SK-N-SH treated with all-trans-retinoic acid at 6 μM for 48 hours (cell line): ENCODE data around the gene ABCC1.

ENCODE experiments used
- BACH2 ChIP-seq: fragments of 250-450 bp; sonication (Bioruptor Pico); IDR thresholded peaks from 2 replicates; pipeline ENCODE4 v1.9.0; 2021; ENCODE audit warnings: mild to moderate bottlenecking, borderline replicate concordance
- CREB5 ChIP-seq: fragments of 250-450 bp; sonication (Bioruptor Pico); IDR thresholded peaks from 2 replicates; pipeline ENCODE4 v1.5.1; 2020; ENCODE audit warnings: low read depth, mild to moderate bottlenecking, moderate library complexity
- GLIS3 ChIP-seq: fragments of 250-450 bp; sonication (Bioruptor Pico); IDR thresholded peaks from 2 replicates; pipeline ENCODE4 v1.5.0; 2020; ENCODE audit warnings: mild to moderate bottlenecking, moderate library complexity
- ISL1 ChIP-seq: fragments of 250-450 bp; sonication (Bioruptor Pico); IDR thresholded peaks from 2 replicates; pipeline ENCODE4 v2.1.2; 2022; ENCODE audit warnings: mild to moderate bottlenecking, moderate library complexity
- PATZ1 ChIP-seq: fragments of 250-450 bp; sonication (Bioruptor Pico); IDR thresholded peaks from 2 replicates; pipeline ENCODE4 v1.8.0; 2020; ENCODE audit warnings: mild to moderate bottlenecking, moderate library complexity, borderline replicate concordance
- PPARA ChIP-seq: fragments of 250-450 bp; sonication (Bioruptor Pico); IDR thresholded peaks from 2 replicates; pipeline ENCODE4 v1.5.0; 2020; ENCODE audit warnings: mild to moderate bottlenecking, borderline replicate concordance
- RARB ChIP-seq: fragments of 250-450 bp; sonication (Bioruptor Pico); IDR thresholded peaks from 2 replicates; pipeline ENCODE4 v1.8.0; 2021; ENCODE audit warnings: mild to moderate bottlenecking, moderate library complexity
- TCF4 ChIP-seq: fragments of 250-450 bp; sonication (Bioruptor Pico); IDR thresholded peaks from 2 replicates; pipeline ENCODE4 v1.8.0; 2021; ENCODE audit warnings: mild to moderate bottlenecking, moderate library complexity, borderline replicate concordance
- TOX ChIP-seq: fragments of 250-450 bp; sonication (Bioruptor Pico); IDR thresholded peaks from 2 replicates; pipeline ENCODE4 v1.8.0; 2021; ENCODE audit warnings: mild to moderate bottlenecking, moderate library complexity, borderline replicate concordance
- ZFP3 ChIP-seq: fragments of 250-450 bp; sonication (Bioruptor Pico); IDR thresholded peaks from 2 replicates; pipeline ENCODE4 v1.5.0; 2020; ENCODE audit warnings: mild to moderate bottlenecking, moderate library complexity
- ZFP30 ChIP-seq: fragments of 450-650 bp; formaldehyde crosslinking; IDR thresholded peaks from 2 replicates; pipeline ENCODE4 v1.5.0; 2022; ENCODE audit warnings: mild to moderate bottlenecking, moderate library complexity
- ZNF565 ChIP-seq: fragments of 450-650 bp; formaldehyde crosslinking; conservative IDR thresholded peaks from 2 replicates; pipeline ENCODE4 v1.5.0; 2020; ENCODE audit warnings: low read depth, mild to moderate bottlenecking, moderate library complexity
- ZNF70 ChIP-seq: fragments of 450-650 bp; formaldehyde crosslinking; IDR thresholded peaks from 2 replicates; pipeline ENCODE4 v1.5.0; 2020; ENCODE audit warnings: mild to moderate bottlenecking, moderate library complexity
- ZNF8 ChIP-seq: fragments of 450-650 bp; formaldehyde crosslinking; IDR thresholded peaks from 2 replicates; pipeline ENCODE4 v1.5.0; 2020; ENCODE audit warnings: mild to moderate bottlenecking, moderate library complexity

DNA sequence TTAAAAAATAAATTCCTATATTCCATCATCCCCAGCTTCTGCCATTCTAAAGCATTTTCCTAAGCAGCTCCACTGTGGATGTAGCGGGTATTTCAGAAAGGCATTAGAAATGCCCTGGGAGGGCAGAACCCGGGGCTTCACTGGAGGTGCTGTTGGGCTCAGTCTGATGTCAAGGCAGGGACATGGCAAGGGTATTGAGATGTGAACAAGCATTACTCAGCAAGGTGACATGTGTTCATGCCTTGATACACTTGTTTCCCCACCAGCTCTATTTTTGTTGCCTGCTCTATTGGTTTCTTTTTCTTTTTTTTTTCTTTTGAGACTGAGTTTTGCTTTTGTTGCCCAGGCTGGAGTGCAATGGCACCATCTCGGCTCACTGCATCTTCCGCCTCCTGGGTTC, 35.7 kb downstream of the ABCC1 start:
- no peak for TF ChIP-seq ZNF565 (CRISPR knock-in tag)
- no peak for TF ChIP-seq GLIS3 (CRISPR knock-in tag)
- no peak for TF ChIP-seq TOX (CRISPR knock-in tag)
- no peak for TF ChIP-seq BACH2 (CRISPR knock-in tag)
- no peak for TF ChIP-seq PATZ1 (CRISPR knock-in tag)
- TF ChIP-seq PPARA: no peak
- TF ChIP-seq ZNF8: no peak
- TF ChIP-seq RARB (CRISPR knock-in tag): no peak
- no peak for TF ChIP-seq ZFP3 (CRISPR knock-in tag)
- TF ChIP-seq ISL1: no peak
- no peak for TF ChIP-seq ZFP30 (CRISPR knock-in tag)
- no peak for TF ChIP-seq CREB5 (CRISPR knock-in tag)
- no peak for TF ChIP-seq TCF4
- no peak for TF ChIP-seq ZNF70 (CRISPR knock-in tag)
